ENCODE measurements around the gene C2orf15.
A peak's percentile ranks its signal among the peaks of the same experiment; 100 is the strongest.
"Not testable (repeated sequence)": the region's sequence is repeated elsewhere in the genome, so short reads cannot be mapped to it uniquely, and the experiment has no call there.

Gene C2orf15

DNA sequence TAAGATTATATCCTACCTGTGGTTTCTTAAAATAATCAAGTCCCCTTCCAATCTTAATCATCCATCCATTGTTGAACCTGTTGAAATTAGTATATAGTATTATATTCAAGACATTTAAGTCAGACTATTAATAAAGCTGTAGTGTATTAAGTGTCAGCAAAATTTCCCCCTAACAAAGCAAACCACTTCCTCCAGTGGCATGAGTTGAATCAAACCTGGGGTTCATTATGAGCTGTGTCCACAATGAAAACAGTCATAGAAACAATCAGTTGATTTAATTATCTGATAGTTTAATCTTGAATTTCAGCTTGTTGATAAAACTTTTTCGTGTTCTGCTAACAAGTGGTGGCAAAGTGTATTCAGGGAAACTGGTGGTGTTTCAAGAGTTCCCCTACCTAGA is 28.0 kb downstream of the C2orf15 start:
- no peak for DNase-seq

DNA sequence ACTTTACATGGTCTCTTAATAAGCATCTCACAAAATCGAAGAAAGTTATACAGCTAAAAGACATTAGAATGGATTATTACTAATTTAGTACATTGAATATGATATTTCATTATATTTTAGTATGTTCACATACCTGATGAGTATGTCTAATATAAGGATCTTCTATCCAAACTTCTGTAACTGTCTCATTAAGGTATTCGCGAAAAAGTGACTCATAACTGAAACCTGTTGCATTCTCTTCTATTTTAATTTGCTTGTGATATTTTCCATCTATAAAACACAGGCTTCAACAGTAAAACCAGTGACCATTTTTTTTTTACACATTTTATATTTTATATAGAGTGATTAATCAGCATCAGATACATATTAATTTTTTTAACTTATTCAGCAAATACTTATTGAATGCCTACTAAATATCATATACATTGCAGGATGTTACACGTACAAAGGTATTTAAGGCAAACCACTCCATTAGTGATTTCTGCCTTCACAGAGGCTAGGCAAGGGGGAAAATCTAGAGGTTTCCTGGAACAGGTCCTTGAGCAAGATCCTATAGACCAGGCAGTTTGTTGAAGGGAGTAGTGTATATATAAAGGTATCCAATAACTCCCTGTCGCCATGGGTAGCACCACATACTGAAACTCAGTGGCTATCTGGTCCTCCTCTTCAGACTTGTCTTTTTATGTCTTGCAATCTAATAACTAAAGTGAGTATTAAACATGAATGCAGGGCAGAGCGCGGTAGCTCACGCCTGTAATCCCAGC is 30.1 kb downstream of the C2orf15 start:
- no peak for DNase-seq

- DNase-seq: peak; percentile 85 to 89
Observed at GRCh38 chr2:99180755-99181623, 39.5 kb downstream of the C2orf15 start, which contains the start of the genes MITD1 and MRPL30. Gene MITD1 (minus strand): TSS chr2:99181058. CDS start chr2:99180981, 77 bp downstream. Gene MRPL30 (plus strand): TSS chr2:99181184. CDS start chr2:99186204, 5,020 bp downstream.

GRCh38 chr2:99181624-99182000 is 40.1 kb downstream of the C2orf15 start:
- DNase-seq: no peak

DNA sequence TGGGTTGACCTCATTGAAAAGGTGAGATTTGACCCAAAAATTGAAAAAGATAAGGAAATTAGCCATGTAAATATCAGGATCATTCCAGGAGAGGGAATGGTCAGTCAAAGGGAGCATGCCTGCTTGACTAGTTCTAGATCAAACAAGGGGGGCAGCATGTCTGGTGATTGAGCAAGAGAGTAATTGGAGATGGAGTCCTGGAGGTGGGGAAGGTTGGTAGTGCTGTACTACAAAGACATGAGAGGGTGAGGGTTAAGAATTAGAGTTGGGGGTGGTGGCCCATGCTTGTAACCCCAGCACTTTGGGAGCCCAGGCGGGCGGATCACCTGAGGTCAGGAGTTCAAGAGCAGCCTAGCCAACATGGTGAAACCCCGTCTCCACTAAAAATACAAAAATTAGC is 41.5 kb downstream of the C2orf15 start:
- no peak for DNase-seq

GRCh38 chr2:99184811-99185210 is 43.3 kb downstream of the C2orf15 start:
- no peak for DNase-seq

DNA sequence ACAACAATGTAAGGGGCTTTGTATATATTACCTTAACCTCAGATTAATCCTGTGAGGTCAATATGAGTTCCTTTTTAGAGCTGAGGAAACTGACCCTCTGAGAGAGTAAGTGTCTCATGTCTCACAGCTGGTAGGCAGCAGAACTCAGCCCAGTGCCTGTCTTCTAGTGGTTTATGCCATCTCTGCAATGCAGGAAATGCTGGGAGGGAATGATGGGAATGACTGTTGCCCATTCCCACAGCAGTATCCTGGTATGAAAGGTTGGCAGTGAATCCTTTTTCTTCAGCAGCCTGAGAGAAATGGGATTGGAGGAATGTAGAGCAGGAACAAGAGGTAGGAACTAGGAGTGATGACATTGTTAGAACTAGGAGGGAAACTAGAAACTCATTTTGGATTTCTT is 45.5 kb downstream of the C2orf15 start:
- DNase-seq: no peak

DNA sequence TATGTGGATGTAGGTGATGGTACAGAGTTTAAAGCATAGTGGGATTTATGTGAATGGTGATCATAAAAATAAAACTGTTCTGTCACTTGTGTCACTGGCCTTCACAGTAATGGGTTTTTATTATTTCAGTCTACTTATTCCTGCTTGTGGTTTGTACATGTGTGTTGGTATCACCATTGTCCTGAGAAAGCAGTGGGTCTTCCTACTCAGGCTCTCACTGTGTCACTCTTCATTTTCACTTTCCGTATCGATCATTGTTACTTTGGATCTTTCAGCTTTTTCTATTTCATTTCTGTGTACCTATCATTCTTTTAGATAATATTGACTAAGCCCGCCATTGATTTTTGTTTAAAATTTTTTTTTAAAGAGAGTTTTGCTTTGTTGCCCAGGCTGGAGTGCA is 46.9 kb downstream of the C2orf15 start:
- DNase-seq: no peak

DNA sequence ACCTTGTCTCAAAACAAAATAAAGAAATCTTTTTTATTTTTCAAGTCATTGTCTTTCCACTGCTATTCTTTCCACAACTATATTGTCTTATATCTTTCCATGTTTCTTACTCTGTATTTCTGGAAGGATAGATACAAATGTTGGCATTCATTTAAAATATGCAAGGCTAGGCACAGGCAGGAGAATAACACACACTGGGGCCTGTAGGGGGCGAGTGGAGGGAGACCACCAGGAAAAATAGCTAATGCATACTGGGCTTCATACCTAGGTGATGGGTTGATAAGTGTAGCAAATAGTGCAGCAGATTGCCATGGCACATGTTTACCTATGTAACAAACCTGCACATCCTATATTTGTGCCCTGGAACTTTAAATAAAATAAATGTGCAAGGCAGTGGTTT is 49.0 kb downstream of the C2orf15 start:
- no peak for DNase-seq

- DNase-seq: not testable (repeated sequence)
Observed at GRCh38 chr2:99192364-99192763, 50.9 kb downstream of the C2orf15 start.

- no peak for DNase-seq
Observed at GRCh38 chr2:99198103-99198841, 56.8 kb downstream of the C2orf15 start.

DNA sequence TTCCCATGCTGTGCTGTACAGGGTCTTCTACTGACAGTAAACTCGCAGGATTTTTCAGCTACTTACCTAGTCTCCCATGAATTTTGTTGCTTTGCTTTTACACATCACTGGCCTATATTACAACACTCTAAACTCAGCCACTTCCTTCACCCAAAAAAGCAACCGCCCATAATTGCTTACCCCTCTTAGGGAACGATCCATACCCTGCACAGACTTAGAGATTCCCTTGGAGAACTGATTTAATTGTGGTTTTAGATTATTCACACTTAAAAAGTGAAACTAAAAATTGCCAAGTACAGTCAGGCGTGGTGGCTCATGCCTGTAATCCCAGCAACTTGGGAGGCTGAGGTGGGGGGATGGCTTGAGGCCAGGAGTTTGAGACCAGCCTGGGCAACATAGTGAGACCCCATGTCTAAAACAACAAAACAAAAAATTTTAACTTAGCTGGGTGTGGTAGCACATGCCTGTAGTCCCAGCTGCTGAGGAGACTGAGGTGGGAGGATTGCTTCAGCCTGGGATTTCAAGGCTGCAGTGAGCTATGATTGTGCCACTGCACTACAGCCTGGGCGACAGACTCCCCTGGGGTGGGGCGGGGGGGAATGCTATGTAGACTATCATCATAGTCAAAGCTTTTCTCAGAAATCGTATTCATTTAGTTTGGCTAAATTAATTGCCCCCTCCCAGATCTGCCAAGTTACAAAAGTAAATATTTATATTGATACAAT is 58.7 kb downstream of the C2orf15 start:
- no peak for DNase-seq

All from activated CD4-positive, alpha-beta T cell treated with anti-CD3 and anti-CD28 coated beads for 4 hours (primary cell).